ENCODE measurements around the gene TFF1. TPM values are rescaled to one million over a fixed set of nuclear protein-coding genes. Genes with fewer than 3 reads are reported as not detected.

The TFF1 gene
- total RNA-seq, 2 experiments from 2014 or later: not detected

DNA sequence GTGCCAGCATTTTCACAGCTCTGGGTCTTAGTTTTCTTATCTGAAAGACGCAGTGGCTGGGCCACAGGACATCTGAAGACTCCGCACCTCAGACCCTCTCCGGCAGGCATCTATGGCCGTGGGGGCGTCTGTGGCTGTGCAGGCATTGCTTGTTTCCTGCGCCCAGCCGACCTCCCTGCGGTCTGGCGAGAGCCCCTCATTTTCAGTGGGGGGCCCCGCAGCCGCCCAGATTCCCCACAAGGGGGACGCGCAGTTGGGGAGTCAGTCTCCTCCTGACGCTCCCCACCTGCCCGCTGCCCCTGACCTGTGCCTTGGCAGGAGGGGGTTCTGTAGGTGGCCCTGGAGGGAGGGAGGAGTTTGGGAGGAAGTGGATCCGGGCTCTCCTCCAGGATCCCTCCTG, 3.5 kb upstream of the TFF1 start:
- Mint-ChIP-seq H3K4me3 (no peak overlapping the region), H3K9me3 (no peaks in the 10 kb centered on the region), H3K27ac (no peak overlapping the region), H3K27me3 (no peaks in the 10 kb centered on the region), H3K4me1 (peaks cover 21% of the 10 kb centered on the region), H3K36me3 (peaks cover 31% of the 10 kb centered on the region)
- DNase-seq: no peak

- no peak overlapping the region for H3K4me3 Mint-ChIP-seq
- no peaks in the 10 kb centered on the region for H3K27me3 Mint-ChIP-seq
- peaks cover 12% of the 10 kb centered on the region for H3K4me1 Mint-ChIP-seq
- H3K36me3 Mint-ChIP-seq: peaks cover 20% of the 10 kb centered on the region
- no peak for DNase-seq
- H3K27ac Mint-ChIP-seq: peak overlapping the region; percentile 71
- H3K9me3 Mint-ChIP-seq: no peaks in the 10 kb centered on the region
Measured at GRCh38 chr21:42367367-42368165, 1.2 kb upstream of the TFF1 start.

DNA sequence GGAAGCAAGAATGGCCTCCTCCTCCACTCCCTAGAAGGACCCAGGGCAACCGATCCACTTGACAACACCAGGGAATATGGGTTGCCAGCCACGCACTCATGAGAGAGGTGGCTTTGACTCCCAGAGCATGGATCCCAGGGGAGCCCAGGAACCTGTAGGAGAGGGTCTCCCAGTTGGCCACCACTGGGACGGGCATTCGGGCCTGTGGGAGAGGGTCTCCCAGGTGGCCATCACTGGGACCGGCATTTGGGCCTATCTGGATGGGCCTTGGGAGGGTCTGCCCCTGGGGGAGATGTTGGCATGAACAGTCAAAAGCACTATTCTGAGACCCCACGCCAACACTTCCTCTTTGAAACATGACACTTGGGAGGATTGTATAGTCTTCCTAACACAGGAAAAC, 565 bp downstream of the TFF1 start:
- Mint-ChIP-seq H3K36me3 (peaks cover 5% of the 10 kb centered on the region), H3K4me3 (no peak overlapping the region)

GRCh38 chr21:42364304-42364865, 1.9 kb downstream of the TFF1 start:
- Mint-ChIP-seq H3K36me3 (peaks cover 4% of the 10 kb centered on the region), H3K27me3 (no peaks in the 10 kb centered on the region), H3K27ac (no peak overlapping the region), H3K9me3 (peaks cover 2% of the 10 kb centered on the region), H3K4me1 (peaks cover 15% of the 10 kb centered on the region), H3K4me3 (no peak overlapping the region)
- no peak for DNase-seq

More for the DNA sequence above, 565 bp downstream of the TFF1 start:
- Mint-ChIP-seq H3K4me1 (peaks cover 15% of the 10 kb centered on the region), H3K9me3 (no peaks in the 10 kb centered on the region), H3K27me3 (no peaks in the 10 kb centered on the region), H3K27ac (no peak overlapping the region)
- no peak for DNase-seq

GRCh38 chr21:42363312-42363711, 3.0 kb downstream of the TFF1 start:
- no peaks in the 10 kb centered on the region for H3K36me3 Mint-ChIP-seq
- peaks cover 2% of the 10 kb centered on the region for H3K9me3 Mint-ChIP-seq
- peaks cover 15% of the 10 kb centered on the region for H3K4me1 Mint-ChIP-seq
- H3K27ac Mint-ChIP-seq: no peak overlapping the region
- H3K4me3 Mint-ChIP-seq: no peak overlapping the region
- H3K27me3 Mint-ChIP-seq: no peaks in the 10 kb centered on the region
- no peak for DNase-seq

GRCh38 chr21:42362700-42363099, 3.6 kb downstream of the TFF1 start:
- Mint-ChIP-seq H3K4me1 (peaks cover 13% of the 10 kb centered on the region), H3K9me3 (peaks cover 2% of the 10 kb centered on the region), H3K4me3 (no peak overlapping the region), H3K36me3 (no peaks in the 10 kb centered on the region), H3K27ac (no peak overlapping the region), H3K27me3 (no peaks in the 10 kb centered on the region)
- DNase-seq: no peak

DNA sequence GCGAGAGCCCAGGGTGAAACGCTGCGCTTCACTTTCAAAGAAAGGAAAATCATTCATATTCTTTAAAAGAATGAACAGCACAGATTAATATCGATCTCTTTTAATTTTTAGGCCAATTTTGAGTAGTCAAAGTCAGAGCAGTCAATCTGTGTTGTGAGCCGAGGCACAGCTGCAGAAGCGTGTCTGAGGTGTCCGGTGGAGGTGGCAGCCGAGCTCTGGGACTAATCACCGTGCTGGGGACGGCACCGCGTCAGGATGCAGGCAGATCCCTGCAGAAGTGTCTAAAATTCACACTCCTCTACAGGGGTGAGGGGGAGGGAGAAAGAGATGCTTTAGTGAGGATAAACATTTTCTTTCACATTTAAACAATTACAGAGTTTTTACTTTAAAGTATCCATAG, 4.1 kb downstream of the TFF1 start:
- Mint-ChIP-seq H3K4me3 (no peak overlapping the region), H3K36me3 (no peaks in the 10 kb centered on the region), H3K4me1 (peaks cover 13% of the 10 kb centered on the region), H3K9me3 (peaks cover 3% of the 10 kb centered on the region), H3K27ac (no peak overlapping the region), H3K27me3 (no peaks in the 10 kb centered on the region)
- no peak for DNase-seq

DNA sequence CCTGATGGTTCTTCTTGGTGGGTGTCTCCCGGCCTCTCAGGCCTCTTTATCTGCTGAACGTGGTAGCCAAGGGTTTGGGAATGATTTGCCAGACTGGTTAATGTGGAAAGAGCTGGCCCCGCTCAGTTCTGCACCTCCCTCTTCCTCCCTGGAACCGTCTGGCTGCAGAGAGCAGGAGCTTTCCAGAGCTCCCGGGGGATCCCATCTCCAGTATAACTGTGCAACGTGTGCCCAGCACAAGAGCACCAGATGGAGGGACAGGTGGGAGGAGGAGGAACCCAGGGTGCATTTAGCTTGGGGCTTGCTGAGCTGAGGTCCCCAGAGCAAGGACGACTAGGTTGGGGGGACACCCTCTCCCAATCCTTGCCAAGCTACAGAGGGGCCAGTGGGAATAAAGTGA, 5.0 kb downstream of the TFF1 start:
- Mint-ChIP-seq H3K27me3 (no peaks in the 10 kb centered on the region), H3K27ac (no peak overlapping the region), H3K4me1 (peaks cover 13% of the 10 kb centered on the region), H3K36me3 (no peaks in the 10 kb centered on the region), H3K4me3 (no peak overlapping the region), H3K9me3 (peaks cover 3% of the 10 kb centered on the region)
- DNase-seq: no peak

DNA sequence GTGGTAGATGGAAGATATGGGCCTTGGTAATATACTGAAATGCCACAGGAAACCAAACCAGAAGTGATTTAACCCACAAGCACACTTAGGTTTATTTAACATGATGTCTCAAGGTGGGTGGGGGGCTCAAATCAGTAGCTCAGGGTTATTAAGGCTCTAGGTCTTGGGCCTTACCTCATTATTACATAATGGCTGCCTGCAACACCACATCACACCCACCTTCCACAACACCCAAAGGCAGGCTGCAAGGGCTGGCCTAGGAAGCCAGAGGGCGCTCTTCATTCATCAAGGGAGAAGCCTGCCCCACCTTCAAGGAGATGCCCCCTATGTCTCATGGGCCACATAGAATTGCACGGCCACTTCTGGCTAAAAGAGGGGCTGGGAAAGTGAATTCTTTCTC, 6.0 kb downstream of the TFF1 start:
- H3K4me3 Mint-ChIP-seq: no peak overlapping the region
- H3K9me3 Mint-ChIP-seq: peaks cover 8% of the 10 kb centered on the region
- H3K27me3 Mint-ChIP-seq: no peaks in the 10 kb centered on the region
- peaks cover 13% of the 10 kb centered on the region for H3K4me1 Mint-ChIP-seq
- H3K36me3 Mint-ChIP-seq: no peaks in the 10 kb centered on the region
- DNase-seq: peak; percentile 36
- no peak overlapping the region for H3K27ac Mint-ChIP-seq

GRCh38 chr21:42358937-42359336, 7.4 kb downstream of the TFF1 start:
- Mint-ChIP-seq H3K4me3 (no peak overlapping the region), H3K4me1 (peaks cover 12% of the 10 kb centered on the region), H3K9me3 (peaks cover 15% of the 10 kb centered on the region), H3K27me3 (no peaks in the 10 kb centered on the region), H3K27ac (no peak overlapping the region), H3K36me3 (peaks cover 3% of the 10 kb centered on the region)
- DNase-seq: no peak

DNA sequence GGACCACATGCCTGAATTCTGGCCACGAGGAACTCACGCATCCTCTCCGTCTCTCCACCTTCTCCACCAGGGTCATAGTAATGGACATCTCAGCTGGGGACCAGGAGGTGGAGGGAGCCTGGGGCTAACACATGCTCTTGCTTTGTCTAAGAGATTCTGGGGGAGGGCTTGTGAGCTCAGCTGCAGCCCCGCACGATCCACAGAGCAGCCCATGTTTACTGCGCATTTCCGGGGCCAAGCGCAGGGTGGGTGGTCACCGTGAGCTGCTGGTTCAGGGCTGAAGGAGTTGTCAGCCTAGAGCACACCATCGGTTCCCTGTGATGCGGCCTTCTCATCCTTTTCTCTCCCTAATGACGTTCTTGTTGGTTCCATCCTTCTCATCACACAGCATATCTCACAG, 8.1 kb downstream of the TFF1 start:
- H3K4me1 Mint-ChIP-seq: peaks cover 9% of the 10 kb centered on the region
- no peak overlapping the region for H3K4me3 Mint-ChIP-seq
- DNase-seq: no peak
- H3K9me3 Mint-ChIP-seq: peaks cover 15% of the 10 kb centered on the region
- H3K27ac Mint-ChIP-seq: no peak overlapping the region
- no peaks in the 10 kb centered on the region for H3K27me3 Mint-ChIP-seq
- H3K36me3 Mint-ChIP-seq: peaks cover 3% of the 10 kb centered on the region

DNA sequence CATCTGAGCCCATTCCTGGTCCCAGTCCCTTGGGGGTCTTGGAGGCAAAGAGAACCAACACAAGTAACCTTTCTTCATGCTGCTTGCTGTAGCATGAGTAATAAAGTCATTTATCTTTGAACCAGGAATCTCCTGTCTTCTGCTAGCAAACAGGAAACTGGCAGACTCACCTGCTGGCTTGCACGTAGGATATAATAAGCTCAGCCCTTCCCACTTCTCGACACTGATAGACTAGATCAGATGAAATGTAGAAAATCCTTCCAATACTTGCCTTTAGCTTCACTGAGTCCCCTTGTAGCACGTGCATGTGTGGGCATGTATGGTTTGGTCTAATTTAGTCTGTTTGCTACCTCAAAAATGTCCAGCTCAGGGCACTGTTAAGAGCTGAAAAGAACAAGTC, 9.0 kb downstream of the TFF1 start:
- Mint-ChIP-seq H3K36me3 (peaks cover 3% of the 10 kb centered on the region), H3K27me3 (no peaks in the 10 kb centered on the region), H3K9me3 (peaks cover 15% of the 10 kb centered on the region), H3K4me1 (peaks cover 4% of the 10 kb centered on the region), H3K27ac (no peak overlapping the region), H3K4me3 (no peak overlapping the region)
- DNase-seq: no peak

DNA sequence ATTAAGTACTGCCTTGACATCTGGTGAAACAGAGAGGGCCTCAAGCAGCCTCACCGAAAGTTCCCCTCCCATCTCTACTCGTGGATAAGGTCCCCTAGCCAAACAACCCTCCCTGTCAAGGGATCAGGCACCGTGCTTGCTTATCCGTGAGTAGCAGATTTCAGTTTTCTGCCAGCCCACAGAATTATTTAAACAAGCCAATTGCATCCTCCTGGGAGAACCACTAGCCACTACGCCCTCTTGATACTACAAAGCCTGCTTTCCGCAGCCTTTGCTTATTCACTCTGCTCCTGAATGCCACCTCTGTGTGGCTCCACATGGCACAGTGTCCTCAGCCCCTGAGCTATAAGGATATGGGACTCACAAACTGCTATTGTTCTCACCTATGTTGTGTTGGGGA, 9.7 kb downstream of the TFF1 start:
- no peaks in the 10 kb centered on the region for H3K27me3 Mint-ChIP-seq
- H3K4me1 Mint-ChIP-seq: no peaks in the 10 kb centered on the region
- H3K9me3 Mint-ChIP-seq: peaks cover 15% of the 10 kb centered on the region
- H3K27ac Mint-ChIP-seq: no peak overlapping the region
- H3K4me3 Mint-ChIP-seq: no peak overlapping the region
- no peak for DNase-seq
- H3K36me3 Mint-ChIP-seq: peaks cover 3% of the 10 kb centered on the region

GRCh38 chr21:42356046-42356445, 10.3 kb downstream of the TFF1 start:
- Mint-ChIP-seq H3K9me3 (peaks cover 15% of the 10 kb centered on the region), H3K4me1 (no peaks in the 10 kb centered on the region), H3K4me3 (no peak overlapping the region), H3K27ac (no peak overlapping the region), H3K27me3 (no peaks in the 10 kb centered on the region), H3K36me3 (peaks cover 3% of the 10 kb centered on the region)
- no peak for DNase-seq

DNA sequence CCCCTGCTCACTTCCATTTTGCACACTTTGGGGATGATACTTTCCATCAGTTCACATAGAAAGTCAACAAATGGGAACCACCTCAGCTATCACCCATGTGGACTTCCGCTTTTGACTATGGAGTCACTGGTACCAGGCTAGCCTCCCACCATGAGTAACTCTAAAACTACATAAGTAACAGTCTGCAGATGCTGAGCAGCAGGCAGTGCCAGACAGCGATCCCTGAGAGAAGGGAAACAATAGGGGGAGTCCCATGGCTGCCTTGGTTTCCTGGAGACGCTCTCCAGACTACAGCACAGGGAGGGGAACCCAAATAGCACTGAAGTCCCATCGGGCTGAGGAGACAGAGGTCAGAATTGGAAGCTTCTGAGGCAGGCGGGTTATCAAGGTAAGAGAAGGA, 12.7 kb downstream of the TFF1 start:
- no peak overlapping the region for H3K27ac Mint-ChIP-seq
- peaks cover 13% of the 10 kb centered on the region for H3K9me3 Mint-ChIP-seq
- no peaks in the 10 kb centered on the region for H3K27me3 Mint-ChIP-seq
- no peak overlapping the region for H3K4me3 Mint-ChIP-seq
- H3K36me3 Mint-ChIP-seq: peaks cover 3% of the 10 kb centered on the region
- no peaks in the 10 kb centered on the region for H3K4me1 Mint-ChIP-seq
- no peak for DNase-seq
